BJ (cell line): ENCODE results near the gene MTARC1. TPM values are rescaled to one million over a fixed set of nuclear protein-coding genes. Genes with fewer than 3 reads are reported as not detected.

ENCODE experiments used
- CTCF ChIA-PET: fragments of 350-600 bp; formaldehyde crosslinking; extraction: SDS; loops from one replicate; lab custom pipeline; 2021; ENCODE audit warnings: antibody characterized with exemption, inconsistent platforms; lab: Yijun Ruan, JAX
- POLR2A ChIA-PET: fragments of 300-600 bp; sonication (Branson Sonifier 250); formaldehyde crosslinking; extraction: SDS; loops from one replicate; lab custom pipeline; 2021; ENCODE audit warnings: antibody characterized with exemption; lab: Charles Lee
- DNase-seq: peaks from one replicate; pipeline ENCODE4 v3.0.0-alpha.2; 2011; ENCODE audit warnings: low read depth
- H3K27me3 ChIP-seq: 2 replicates; pipeline ENCODE4 v1.6.0; 2011; ENCODE audit warnings: low read length; ENCODE audit not compliant: control insufficient read depth, insufficient read depth
- H3K36me3 ChIP-seq: 2 replicates; pipeline ENCODE4 v1.5.1; 2011; ENCODE audit warnings: low read length; ENCODE audit not compliant: control insufficient read depth, insufficient read depth
- H3K4me3 ChIP-seq: 2 replicates; pipeline ENCODE4 v1.5.1; 2011; ENCODE audit warnings: low read depth, mild to moderate bottlenecking, control low read depth, low read length
- CTCF ChIP-seq: IDR thresholded peaks from 2 replicates; pipeline ENCODE4 v1.5.1; 2011; ENCODE audit warnings: low read depth, mild to moderate bottlenecking, control low read depth, inconsistent platforms, low read length, moderate library complexity; ENCODE audit not compliant: insufficient read depth
- polyA plus RNA-seq: library from polyadenylated mRNA; depleted of rRNA; stranded (reverse); fragments of >200 nt; gene quantifications from 2 replicates; pipeline ENCODE4 v1.2.3, GENCODE V29; 2011

The MTARC1 gene
- polyA plus RNA-seq, 1 experiment: 0.72 TPM

DNA sequence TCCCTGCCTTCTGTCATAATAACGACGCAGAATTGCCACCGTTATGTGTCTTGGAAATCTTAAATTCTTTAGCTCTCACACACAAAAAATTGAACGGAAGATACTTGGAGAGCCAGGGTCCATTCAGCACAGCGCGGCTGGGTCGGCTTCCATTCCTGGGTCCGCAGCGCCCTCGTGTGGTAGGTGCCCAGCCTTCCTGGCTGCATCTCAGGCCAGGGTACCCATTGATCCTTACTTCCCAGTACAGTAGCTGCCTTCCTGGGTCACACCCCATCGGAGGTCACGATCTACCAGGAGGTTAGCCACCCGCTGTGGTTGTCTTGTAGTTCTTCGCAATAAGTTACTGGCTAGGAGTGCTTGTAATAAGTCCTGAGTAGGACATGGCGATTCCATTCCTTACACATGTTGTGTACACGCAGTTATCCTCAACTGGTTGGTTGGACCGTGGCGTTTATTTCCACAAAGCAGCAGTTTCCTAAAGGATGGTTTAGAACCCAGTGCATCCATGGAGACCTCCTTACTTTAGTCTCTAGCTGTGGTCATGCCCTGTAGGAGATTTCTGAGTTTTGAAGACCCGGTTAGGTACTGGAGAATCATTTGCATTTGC is 9.9 kb upstream of the MTARC1 start:
- Histone ChIP-seq H3K36me3 (no peaks in the 10 kb centered on the region), H3K4me3 (no peak overlapping the region), H3K27me3 (no peaks in the 10 kb centered on the region)
- peak; percentile 93 for TF ChIP-seq CTCF
- CTCF ChIA-PET: interaction anchor here (0.5 to 7.3 kb wide), 39 partner anchors 8 to 590 kb away, joined by 3 to 89 read pairs (median 5); partner anchors contain the start of genes MTARC1 and MTARC2
- DNase-seq: peak; percentile 4
- POLR2A ChIA-PET: no interaction called here

DNA sequence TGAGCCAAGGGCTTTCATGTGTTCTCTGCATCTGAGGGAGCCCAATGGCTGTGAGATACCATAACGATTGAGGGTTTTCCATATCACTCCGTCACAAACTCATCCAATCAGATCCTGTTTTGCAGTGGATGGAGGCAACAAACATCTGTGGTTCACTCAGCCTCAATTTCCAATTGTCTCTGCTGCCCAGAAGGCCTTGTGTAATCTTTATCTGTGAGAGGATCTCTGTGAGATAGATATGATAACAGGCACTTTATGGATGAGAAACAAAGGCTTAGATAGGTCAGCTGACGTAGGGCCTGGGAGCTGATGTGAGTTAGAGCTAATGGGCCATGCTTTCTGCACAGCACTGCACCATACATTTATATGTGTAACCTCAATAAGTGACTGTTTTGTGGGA is 3.3 kb upstream of the MTARC1 start:
- Histone ChIP-seq H3K36me3 (no peaks in the 10 kb centered on the region), H3K4me3 (no peak overlapping the region), H3K27me3 (no peaks in the 10 kb centered on the region)
- ChIA-PET CTCF (interaction anchor here (0.6 to 8.0 kb wide), 3 partner anchors 8 to 250 kb away, joined by 3 to 64 read pairs (median 3); no protein-coding TSS in a partner anchor), POLR2A (no interaction called here)
- no peak for TF ChIP-seq CTCF
- DNase-seq: no peak

GRCh38 chr1:220784751-220785150 is 2.0 kb upstream of the MTARC1 start:
- no peak for DNase-seq
- no peak for TF ChIP-seq CTCF
- H3K36me3 ChIP-seq: no peaks in the 10 kb centered on the region
- ChIA-PET CTCF (interaction anchor here (0.7 to 8.0 kb wide), 3 partner anchors 9 to 25 kb away, joined by 3 to 64 read pairs (median 9); no protein-coding TSS in a partner anchor), POLR2A (no interaction called here)
- H3K4me3 ChIP-seq: no peak overlapping the region
- H3K27me3 ChIP-seq: no peaks in the 10 kb centered on the region

DNA sequence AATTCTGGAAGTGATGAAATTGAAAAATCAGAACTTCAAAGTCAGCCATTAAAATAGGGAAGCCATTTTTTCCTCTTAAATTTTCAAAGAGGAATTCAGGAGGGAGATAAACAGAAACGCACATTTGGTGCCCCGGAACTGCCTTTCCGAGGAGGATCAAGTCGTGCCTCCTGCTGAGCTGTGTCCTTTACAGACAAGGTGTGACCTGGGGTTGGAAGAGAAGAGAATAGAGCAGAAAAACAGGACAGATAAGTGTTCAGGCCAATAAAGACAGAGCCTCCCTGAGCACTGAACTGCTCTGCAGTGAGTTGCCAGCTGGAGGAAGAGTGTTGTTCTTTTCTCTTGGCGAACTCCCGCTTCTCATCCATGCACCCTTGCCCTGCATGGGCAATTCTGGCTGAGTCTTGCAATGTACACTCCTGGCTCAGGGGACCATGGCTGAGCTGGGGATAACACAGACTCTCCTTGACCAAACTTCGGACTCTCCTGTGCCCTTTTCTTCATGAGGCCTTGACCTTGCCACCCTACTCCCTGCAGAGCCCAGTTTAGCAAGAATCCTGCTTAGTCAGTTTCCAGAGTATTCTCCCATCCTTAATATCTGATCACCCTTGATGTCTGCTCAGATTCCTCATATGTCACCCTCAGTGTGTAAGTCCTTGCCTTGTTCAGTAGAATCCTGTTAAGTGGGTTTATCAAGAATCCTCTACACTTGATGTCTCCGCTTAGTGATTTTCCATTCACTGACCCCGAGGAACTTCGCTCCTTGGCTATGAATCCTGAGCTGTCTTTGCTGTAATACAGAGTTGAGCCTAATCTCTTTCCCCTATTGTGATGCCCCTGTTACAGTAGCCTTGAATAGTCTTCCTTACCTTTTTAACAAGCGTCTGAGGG is 1.3 kb upstream of the MTARC1 start:
- Histone ChIP-seq H3K27me3 (no peaks in the 10 kb centered on the region), H3K36me3 (no peaks in the 10 kb centered on the region), H3K4me3 (no peak overlapping the region)
- TF ChIP-seq CTCF: no peak
- CTCF ChIA-PET: interaction anchor here (0.6 to 8.0 kb wide), 5 partner anchors 10 to 495 kb away, joined by 3 to 64 read pairs (median 4); no protein-coding TSS in a partner anchor
- DNase-seq: no peak
- POLR2A ChIA-PET: interaction anchor here (0.5 kb wide), 1 partner anchor 112 kb away, joined by 3 read pairs; no protein-coding TSS in a partner anchor

DNA sequence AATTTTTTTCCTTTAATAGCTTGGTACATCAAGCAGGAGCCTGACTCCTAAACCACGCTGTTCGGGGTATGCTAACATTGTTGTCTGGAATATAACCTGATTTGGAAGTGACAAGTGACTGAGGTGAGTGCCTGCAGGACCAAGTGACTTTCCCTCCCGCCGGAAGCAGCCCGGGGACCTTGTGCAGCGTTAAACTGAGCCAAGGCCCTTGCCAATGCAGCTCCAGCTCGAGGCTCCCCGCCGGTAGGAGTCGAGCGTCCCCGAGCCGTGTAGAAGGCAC is 716 bp upstream of the MTARC1 start:
- no peak for DNase-seq
- ChIA-PET POLR2A (interaction anchor here (0.5 kb wide), 1 partner anchor 112 kb away, joined by 3 read pairs; no protein-coding TSS in a partner anchor), CTCF (interaction anchor here (0.6 to 8.0 kb wide), 4 partner anchors 10 to 496 kb away, joined by 3 to 64 read pairs (median 6); no protein-coding TSS in a partner anchor)
- H3K27me3 ChIP-seq: no peaks in the 10 kb centered on the region
- no peak for TF ChIP-seq CTCF
- no peaks in the 10 kb centered on the region for H3K36me3 ChIP-seq
- no peak overlapping the region for H3K4me3 ChIP-seq
